Gastroesophageal sphincter (tissue), 4 donors: Measurements from ENCODE around the gene RCSD1. TPM values are rescaled to one million over a fixed set of nuclear protein-coding genes. Genes with fewer than 3 reads are reported as not detected.

Experiments
- ATAC-seq: fragments of 150-250 bp; one replicate; pipeline ENCODE4 v1.9.1; 2016; ENCODE audit warnings: mild to moderate bottlenecking, moderate library complexity
- H3K27ac ChIP-seq, 4 donors: fragments of 200-600 bp; sonication (generic) in 3 of 4; 1 replicate in 3 of 4; 2 replicates in 1 of 4; pipeline ENCODE4 v1.5.1; 2016 to 2019
- H3K27me3 ChIP-seq: fragments of 200-600 bp; sonication (generic); one replicate; pipeline ENCODE4 v1.5.1; 2019
- H3K36me3 ChIP-seq, 2 donors: fragments of 200-600 bp; sonication (generic); one replicate each; pipeline ENCODE4 v1.5.1; 2019; ENCODE audit warnings: control low read depth in 1 of 2
- H3K4me1 ChIP-seq, 3 donors: fragments of 200-600 bp; sonication (generic); 1 replicate in 2 of 3; 2 replicates in 1 of 3; pipeline ENCODE4 v1.5.1; 2016 to 2019; ENCODE audit warnings: control low read depth in 2 of 3
- H3K4me3 ChIP-seq, 2 donors: fragments of 200-600 bp; sonication (generic); one replicate each; pipeline ENCODE4 v1.5.1; 2019; ENCODE audit warnings: mild to moderate bottlenecking in 1 of 2, moderate library complexity in 1 of 2
- H3K9me3 ChIP-seq, 3 donors: fragments of 200-600 bp; sonication (generic); one replicate each; pipeline ENCODE4 v1.5.1; 2017 to 2019; ENCODE audit warnings: control low read depth in 2 of 3
- CTCF ChIP-seq, 4 experiments: fragments of 200-600 bp in 2 of 4; fragments of 450-650 bp in 2 of 4; sonication (generic) in 1 of 4; IDR thresholded peaks; one replicate each; pipeline ENCODE4 v1.5.1; 2017 to 2019; ENCODE audit warnings: antibody characterized with exemption in 4 of 4, mild to moderate bottlenecking in 2 of 4, moderate library complexity in 2 of 4
- EP300 ChIP-seq: sonication (generic); formaldehyde crosslinking; IDR thresholded peaks from one replicate; pipeline ENCODE4 v1.6.1; 2017; ENCODE audit warnings: antibody characterized with exemption, mild to moderate bottlenecking
- POLR2A ChIP-seq, 2 donors: fragments of 450-650 bp; IDR thresholded peaks; one replicate each; pipeline ENCODE4 v1.6.1; 2017; ENCODE audit warnings: antibody characterized with exemption in 2 of 2, mild to moderate bottlenecking in 2 of 2, moderate library complexity in 1 of 2
- POLR2AphosphoS5 ChIP-seq: sonication (generic); formaldehyde crosslinking; IDR thresholded peaks from one replicate; pipeline ENCODE4 v1.6.1; 2017; ENCODE audit warnings: antibody characterized with exemption
- WGBS, 2 donors: methylation state at CpG; one replicate each; pipeline ENCODE4 v1.1.5; 2018; ENCODE audit warnings: low coverage in 1 of 2; 5-methylcytosine and 5-hydroxymethylcytosine counted together
- total RNA-seq, 4 donors: library from RNA; depleted of rRNA; stranded (reverse); fragments of >200 nt; gene quantifications; one replicate each; pipeline ENCODE4 v1.1.0, GENCODE V29; 2016

The RCSD1 gene
- total RNA-seq, 4 donors from 2014 or later, result 14.5 to 20.6 (median 17.3) TPM

- Histone ChIP-seq H3K36me3 (peaks cover 0 to 87% of the 10 kb centered on the region in 2 donors), H3K9me3 (no peaks in the 10 kb centered on the region), H3K4me3 (no peak overlapping the region), H3K27me3 (no peaks in the 10 kb centered on the region), H3K27ac (no peak overlapping the region), H3K4me1 (peaks cover 0 to 5% (median 0%) of the 10 kb centered on the region in 3 donors)
- ATAC-seq, result no peak
- 89 to 90% methylated on average over 4 to 5 of the region's 7 CpGs for WGBS, 2 donors
- TF ChIP-seq POLR2AphosphoS5 (no peak), CTCF (IDR thresholded peaks at IDR 0.05) (no peak), EP300 (no peak), POLR2A (IDR thresholded peaks at IDR 0.05) (no peak)
Observed at GRCh38 chr1:167695756-167696561, 65.9 kb downstream of the RCSD1 start.

- Histone ChIP-seq H3K4me3 (no peak overlapping the region), H3K4me1 (peaks cover 0 to 5% (median 0%) of the 10 kb centered on the region in 3 donors), H3K27me3 (no peaks in the 10 kb centered on the region), H3K36me3 (peaks cover 0 to 74% of the 10 kb centered on the region in 2 donors), H3K27ac (no peak overlapping the region), H3K9me3 (no peaks in the 10 kb centered on the region)
- no peak for TF ChIP-seq EP300
- TF ChIP-seq POLR2A (IDR thresholded peaks at IDR 0.05), result no peak
- TF ChIP-seq POLR2AphosphoS5, result no peak
- ATAC-seq, result peak; percentile 52
- 43 to 55% methylated on average over 5 to 9 of the region's 14 CpGs for WGBS, 2 donors
Observed at GRCh38 chr1:167697667-167698141, 67.7 kb downstream of the RCSD1 start.

GRCh38 chr1:167698313-167698712 is 68.3 kb downstream of the RCSD1 start:
- Histone ChIP-seq H3K4me1 (peaks cover 0 to 5% (median 0%) of the 10 kb centered on the region in 3 donors), H3K9me3 (no peaks in the 10 kb centered on the region), H3K27me3 (no peaks in the 10 kb centered on the region), H3K36me3 (peaks cover 0 to 69% of the 10 kb centered on the region in 2 donors), H3K27ac (no peak overlapping the region), H3K4me3 (no peak overlapping the region)
- no peak for TF ChIP-seq POLR2AphosphoS5
- no peak for TF ChIP-seq POLR2A (IDR thresholded peaks at IDR 0.05)
- TF ChIP-seq EP300, result no peak
- no peak for TF ChIP-seq CTCF (IDR thresholded peaks at IDR 0.05)
- no peak for ATAC-seq
- 89 to 95% methylated on average over 3 of the region's 4 CpGs for WGBS, 2 donors

- Histone ChIP-seq H3K9me3 (no peaks in the 10 kb centered on the region), H3K27ac (no peak overlapping the region), H3K4me1 (no peaks in the 10 kb centered on the region), H3K36me3 (peaks cover 0 to 55% of the 10 kb centered on the region in 2 donors), H3K27me3 (no peaks in the 10 kb centered on the region), H3K4me3 (no peak overlapping the region)
- no peak for ATAC-seq
- WGBS, 2 donors, result 67 to 86% methylated on average over 1 of the region's 1 CpG
- TF ChIP-seq CTCF (IDR thresholded peaks at IDR 0.05) (no peak), EP300 (no peak), POLR2A (IDR thresholded peaks at IDR 0.05) (no peak), POLR2AphosphoS5 (no peak)
Observed at GRCh38 chr1:167701510-167701909, 71.5 kb downstream of the RCSD1 start.

GRCh38 chr1:167703557-167703956 is 73.5 kb downstream of the RCSD1 start:
- no peaks in the 10 kb centered on the region for H3K4me1 ChIP-seq
- TF ChIP-seq POLR2A (IDR thresholded peaks at IDR 0.05), result no peak
- no peak for TF ChIP-seq EP300
- TF ChIP-seq CTCF (IDR thresholded peaks at IDR 0.05), result no peak
- TF ChIP-seq POLR2AphosphoS5, result no peak
- no peaks in the 10 kb centered on the region for H3K27me3 ChIP-seq
- no peak overlapping the region for H3K27ac ChIP-seq
- no peaks in the 10 kb centered on the region for H3K9me3 ChIP-seq
- WGBS, 2 donors, result 100% methylated on average over 1 of the region's 1 CpG
- no peak overlapping the region for H3K4me3 ChIP-seq
- H3K36me3 ChIP-seq, result peaks cover 0 to 35% of the 10 kb centered on the region in 2 donors
- ATAC-seq, result no peak
